NCI-H2081 (cell line): ENCODE data around the gene PLXDC1.

Experiments
- DNase-seq, 2 experiments: peaks; one replicate each; lab custom pipeline; 2025; lab: John Stamatoyannopoulos, UW

Gene PLXDC1

DNA sequence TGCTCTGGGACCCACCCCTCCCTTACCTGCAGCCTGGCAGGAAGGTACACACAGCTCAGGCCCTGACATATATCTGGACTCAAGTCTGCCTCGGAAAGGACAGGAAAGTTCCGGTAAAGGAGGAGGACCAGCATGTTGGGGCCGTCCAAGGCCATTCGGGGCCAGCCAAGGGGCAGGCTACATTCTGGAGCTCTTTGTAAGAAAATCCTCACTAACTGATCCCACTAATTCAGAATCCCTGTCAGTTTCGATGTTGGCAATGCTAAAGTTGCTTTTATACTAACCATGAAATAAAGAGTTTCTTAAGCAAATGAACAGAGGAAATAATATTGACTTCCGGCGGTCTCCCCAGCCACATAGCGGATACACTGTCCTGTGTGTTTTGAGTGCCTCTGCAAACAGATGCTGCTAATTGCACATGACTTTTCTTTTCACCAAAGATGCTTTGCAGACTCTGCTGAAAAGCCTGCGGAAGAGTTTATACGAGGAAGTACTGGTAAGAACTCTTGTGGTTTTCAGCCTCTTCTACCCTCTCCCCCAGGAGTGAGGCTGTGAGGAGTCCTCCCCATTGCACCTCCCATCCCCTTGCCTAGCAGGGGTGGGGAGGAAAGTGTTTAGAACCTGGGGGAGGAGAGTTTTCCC, 54.8 kb downstream of the PLXDC1 start:
- DNase-seq = no peak

DNA sequence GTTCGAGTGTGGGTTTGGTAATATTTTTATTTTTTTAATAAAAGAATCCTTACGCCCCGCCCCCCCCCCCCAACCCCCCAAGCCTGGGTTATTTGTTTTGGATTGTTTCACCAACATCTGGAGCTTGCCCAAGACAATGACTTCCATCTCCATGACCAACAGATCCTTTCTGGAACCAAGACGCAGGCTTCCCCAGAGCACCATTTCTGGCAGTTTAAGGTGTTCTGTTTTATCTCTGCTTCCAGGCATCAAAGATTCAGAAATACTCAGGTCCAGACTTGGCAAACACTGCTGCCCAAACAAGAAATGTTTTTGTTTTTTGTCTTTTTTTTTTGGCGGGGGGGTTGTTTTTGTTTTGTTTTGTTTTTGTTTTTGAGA, 56.1 kb downstream of the PLXDC1 start:
- DNase-seq = no peak

DNA sequence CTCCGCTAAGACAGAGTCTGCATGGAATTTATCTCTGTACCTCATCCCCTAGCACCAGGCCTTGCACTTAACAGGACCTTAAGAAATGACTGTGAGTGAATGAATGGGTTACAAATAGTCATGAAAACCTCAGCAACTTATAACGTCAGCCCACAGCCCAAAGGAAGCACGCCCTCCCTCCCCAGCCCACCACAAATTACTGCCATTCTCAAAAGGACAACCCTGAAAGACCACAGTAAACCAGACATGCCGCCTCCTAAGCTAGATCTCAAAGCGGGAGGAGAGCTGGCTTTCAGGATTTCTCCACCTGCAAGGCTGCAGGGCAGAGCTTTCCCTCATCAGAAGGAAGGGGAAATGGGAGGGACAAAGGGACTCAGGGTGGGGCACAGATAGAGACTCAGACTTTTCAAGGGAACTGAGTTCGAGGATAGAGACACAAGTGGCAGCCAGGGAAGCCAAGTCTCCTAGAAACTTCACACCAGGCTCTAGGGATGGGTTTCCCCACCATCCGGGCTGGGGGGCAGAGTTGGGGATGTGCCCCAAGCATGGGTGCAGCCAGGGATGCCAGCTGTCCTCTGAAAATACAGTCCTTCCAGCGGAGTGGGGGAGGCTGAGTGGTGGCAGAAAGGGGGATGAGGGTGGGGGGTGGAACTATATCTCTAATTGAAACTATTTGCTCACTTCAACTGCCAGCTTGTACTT, 56.7 kb downstream of the PLXDC1 start:
- no peak for DNase-seq

DNA sequence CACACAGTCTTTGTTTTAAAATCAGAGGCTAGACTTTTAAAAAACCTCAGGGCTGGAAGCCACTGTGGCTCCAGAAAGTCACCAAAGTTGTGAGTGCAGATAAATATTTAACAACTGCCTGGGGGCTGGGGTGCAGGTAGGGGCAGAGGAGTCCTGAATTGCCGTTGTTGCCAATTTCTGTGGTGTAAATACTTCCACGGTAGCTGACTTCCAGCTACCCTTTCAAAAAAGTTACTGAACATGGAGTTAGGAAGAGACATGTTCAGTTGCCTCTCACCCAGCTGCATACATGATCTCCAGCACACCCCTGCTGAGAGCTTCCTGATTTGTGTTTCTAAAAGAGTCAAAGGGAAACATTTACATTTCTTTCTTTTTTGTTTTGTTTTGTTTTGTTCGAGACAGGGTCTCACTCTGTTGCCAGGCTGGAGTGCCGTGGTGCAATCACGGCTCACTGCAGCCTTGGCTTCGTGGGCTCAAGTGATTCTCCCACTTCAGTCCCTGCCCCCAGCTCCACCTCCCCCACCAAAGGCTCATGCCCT, 58.7 kb downstream of the PLXDC1 start:
- DNase-seq = no peak

DNA sequence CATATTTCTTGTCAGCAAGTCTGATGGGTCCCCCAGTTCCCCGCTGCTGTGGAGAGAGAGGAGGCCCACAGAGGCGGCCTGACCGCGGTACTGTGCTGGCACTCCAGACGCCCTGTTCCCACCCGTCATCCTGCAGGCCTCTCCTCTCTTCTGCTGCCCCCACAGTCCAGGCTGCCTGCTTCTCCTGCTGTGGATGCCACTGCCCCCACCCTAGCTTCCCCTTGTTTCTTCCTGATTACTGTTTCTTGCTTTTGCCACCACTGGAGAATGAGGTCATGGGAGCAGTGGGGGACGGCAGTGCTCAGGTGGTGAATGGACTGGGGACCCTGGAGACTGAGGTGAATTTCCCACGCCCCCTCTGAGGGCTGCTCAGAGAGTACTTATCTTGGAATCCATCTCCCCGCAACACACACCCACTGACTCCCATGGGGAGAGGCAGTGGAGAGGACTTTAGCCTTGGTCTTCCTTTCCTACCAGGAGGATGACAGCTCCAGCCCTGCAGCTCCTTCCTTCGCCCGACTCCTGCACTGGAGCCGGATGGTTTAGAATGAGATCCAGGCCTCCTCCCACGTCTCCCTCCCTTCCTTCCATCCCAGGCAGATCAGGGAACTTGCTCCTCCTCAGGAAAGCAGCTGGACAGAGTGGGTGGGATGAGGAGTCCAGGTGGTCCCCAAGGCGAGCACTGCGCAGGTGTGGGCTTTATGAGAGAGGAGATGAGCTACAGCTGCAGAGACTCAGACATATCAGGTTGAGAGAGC, 60.4 kb downstream of the PLXDC1 start:
- no peak for DNase-seq

DNA sequence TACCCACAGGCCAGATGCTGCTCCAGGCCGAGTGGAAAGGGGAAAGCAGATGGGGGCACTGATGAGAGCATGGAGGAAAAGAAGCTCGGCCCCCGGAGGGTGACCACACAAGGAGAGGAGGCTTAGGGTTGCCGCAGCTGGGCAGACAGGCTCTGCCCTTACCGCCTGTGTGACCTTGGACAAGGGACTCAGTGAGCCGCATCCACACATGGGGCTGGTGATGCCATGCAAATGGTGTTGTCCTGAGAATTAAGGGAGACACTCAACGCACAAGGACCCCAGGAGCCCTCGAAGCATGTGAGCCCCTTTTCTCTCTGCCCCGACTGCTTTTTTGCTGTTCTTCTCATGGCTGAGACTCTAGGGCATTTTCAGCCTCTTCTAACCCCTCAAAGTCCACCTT, 61.0 kb downstream of the PLXDC1 start:
- no peak for DNase-seq

DNA sequence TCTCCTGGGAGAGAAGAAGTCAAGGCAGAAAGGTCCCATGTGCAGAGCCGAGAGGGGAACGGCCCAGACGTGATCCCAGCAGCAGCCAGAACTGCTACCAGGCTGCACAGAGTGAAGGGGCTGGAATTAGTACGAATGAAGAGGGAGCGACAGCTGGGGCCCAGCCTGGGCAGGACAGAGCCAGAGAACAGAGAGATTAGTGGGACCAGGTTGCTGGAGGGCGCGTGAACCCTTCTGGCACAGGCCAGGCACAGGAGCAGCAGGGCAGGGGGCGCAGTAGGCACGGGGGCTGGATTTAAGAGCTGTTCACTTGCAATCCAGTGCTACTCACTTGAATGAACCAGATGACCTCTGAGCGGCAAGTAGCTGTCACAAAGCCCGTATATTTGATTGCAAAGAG, 66.9 kb downstream of the PLXDC1 start:
- no peak for DNase-seq

DNA sequence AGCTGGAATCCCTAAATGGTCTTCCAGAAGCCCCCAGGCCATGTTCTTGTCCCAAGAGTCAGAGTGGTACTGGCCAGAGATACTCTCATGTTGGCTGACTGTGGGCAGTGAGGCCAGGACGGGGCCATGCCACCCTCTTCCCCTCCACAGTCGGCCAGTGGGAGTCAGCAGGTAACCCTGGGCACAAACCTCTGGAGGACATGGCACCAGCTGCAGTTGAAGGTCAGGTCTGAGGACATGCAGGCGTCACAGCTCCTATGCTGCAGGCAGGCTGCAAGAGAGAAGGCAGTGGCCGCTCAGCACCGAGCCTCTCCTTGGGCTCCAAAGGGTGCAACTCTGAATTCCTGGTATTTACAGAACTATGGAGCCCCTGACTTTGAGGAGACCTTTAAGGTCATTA, 68.2 kb downstream of the PLXDC1 start:
- no peak for DNase-seq

DNA sequence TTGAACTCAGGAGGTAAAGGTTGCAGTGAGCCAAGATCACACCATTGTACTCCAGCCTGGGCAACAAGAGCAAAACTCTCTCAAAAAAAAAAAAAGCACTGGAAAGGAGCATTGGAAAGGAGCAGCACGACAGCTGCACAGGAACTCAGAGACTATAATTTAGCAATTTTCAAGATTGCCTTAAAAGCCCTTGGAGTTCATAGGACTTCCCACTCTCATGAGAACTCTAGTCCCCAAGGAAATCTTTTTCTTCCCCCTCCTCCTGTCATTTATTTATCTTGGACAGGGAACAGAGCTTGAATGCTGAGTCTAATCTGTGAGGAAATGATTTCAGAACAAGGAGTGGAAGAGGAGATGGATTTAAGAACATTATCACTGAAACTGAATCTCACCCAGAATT, 69.0 kb downstream of the PLXDC1 start:
- DNase-seq = no peak

DNA sequence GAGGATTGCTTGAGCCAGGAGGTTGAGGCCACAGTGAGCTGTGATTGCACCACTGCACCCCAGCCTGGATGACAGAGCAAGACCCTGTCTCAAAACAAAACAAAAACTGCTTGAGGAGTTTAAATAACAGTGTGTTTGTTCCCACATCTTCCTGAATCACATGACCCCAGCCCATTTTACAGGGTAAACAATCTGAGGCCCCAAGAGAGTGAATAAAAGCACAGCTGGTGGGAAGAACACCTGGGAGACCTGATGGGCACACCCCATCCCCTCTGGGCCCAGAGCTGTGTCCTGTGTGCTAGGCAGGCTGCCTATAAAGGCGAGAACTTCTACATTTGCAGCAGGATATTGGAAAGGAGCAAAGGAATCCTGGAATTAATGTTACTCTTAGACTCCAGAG, 69.6 kb downstream of the PLXDC1 start:
- DNase-seq = no peak

DNA sequence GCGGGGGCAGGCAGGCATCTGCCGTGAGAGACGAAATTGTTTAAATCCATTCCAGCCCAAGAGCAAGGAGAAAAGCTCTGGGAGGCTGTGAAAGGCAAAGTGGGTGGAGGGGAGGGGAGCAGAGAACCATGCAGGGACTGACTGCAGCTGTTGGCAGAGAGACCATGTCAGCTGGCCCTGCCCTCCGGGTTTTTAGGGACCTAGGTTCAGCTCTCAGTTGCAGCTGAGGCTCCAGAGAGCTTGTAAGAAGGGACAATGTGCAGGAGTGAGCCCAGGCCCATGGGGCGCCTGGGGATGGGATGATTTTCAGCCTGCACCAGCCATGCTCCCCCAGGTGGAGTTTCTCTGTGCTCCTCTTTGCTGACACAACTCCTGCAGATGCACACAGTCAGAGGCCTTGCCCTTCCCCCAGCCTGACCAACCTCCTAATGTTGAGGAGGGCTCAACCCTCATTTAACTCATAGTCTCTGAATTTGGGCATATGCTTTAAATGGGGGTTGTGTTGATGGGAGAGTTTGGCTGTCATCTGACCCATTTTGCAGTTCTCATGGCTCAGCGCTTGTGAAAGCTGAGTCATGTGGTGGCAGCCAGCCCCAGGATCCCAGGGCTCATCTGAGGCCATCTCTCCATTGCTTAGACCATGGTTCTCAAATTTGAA, 70.9 kb downstream of the PLXDC1 start:
- no peak for DNase-seq

DNA sequence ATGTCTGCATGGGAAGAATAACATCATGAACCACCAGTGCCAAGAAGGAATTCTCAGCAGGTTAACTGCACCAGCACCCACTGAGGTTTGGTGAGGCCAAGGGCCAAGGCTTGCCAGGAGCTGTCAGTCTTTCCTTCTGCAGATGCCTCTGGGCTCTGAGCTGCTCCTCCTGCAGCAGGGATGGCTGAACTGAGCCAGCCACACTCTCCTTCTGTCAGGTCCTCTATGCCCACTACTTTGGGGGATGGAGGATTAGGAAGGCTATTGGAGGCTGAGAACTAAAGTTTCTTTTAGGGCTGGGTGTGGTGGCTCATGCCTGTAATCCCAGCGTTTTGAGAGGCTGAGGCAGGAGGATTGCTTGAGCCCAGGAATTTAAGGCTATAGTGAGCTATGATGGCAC, 71.6 kb downstream of the PLXDC1 start:
- no peak for DNase-seq

DNA sequence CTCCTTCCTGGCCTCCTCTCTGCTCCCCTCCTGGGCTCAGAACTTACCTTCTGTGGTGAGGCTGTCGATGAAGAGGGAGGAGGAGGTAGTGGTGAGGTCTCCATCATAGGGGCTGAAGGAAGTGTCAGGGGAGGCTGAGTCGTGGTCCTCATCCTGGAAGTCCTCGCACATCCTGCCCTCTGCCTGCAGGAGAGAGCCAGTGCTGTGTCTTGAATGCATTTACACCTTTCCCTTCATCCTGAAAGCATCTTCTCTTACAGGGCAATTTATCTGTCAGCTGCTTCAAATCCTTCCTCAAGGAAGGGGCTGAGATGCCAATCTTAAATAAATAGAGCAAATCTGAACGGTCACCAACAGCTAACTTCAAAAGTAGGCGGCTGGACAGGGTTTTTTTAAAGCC, 73.6 kb downstream of the PLXDC1 start:
- DNase-seq = no peak

DNA sequence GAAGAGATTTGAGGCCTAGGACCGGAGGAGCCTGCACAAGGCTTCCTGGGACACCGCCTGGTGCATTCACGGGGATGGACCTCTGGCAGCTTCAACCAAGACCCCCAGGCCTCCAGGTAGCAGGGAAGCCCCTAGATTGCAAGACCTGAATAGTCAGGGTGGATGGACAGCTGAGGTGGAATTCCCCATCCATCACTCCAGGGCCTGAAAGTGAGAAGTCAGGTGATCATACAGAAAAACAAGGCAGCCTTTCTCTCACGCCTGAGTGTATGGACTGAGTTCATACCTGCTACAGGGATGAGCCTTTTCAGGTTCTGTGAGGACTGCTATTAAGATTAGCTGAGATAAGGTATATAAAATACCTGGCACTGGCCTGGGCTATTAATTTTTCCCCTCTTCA, 74.2 kb downstream of the PLXDC1 start:
- no peak for DNase-seq

DNA sequence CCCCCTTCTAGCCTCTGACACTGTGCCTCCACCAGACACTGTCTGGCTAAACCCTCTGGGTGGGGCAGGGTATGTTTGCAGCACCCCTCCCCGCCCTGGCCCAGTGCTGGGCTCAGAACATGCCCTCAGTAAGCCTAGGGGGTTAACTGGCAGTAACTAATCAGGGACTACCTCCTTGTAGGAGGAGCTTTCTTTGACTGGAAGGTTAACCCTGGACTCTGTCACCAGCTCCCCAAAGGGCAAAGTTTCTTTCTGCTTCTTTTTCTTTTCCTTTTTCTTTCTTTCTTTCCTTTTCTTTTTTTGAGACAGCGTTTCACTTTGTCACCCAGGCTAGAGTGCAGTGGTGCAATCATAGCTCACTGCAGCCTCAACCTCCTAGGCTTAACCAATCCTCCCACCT, 76.8 kb downstream of the PLXDC1 start:
- no peak for DNase-seq

DNA sequence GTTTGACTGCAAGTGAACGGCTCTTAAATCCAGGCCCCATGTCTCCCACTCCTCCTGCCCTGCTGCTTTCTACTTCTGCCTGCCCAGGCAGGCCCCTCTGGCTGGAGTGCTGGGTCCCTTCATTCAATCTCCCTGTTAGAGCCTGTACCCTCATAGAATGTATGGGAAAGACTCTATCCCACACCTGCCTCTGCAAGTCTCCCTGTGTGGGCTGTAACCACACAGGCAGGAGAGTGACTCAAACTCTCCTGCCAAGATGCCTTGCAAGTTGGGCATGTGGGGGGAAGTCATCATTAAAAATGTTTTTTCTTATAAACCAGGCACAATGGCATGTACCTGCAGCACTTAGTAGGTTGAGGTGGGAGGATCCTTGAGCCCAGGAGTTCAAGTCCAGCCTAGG, 77.5 kb downstream of the PLXDC1 start:
- no peak for DNase-seq

DNA sequence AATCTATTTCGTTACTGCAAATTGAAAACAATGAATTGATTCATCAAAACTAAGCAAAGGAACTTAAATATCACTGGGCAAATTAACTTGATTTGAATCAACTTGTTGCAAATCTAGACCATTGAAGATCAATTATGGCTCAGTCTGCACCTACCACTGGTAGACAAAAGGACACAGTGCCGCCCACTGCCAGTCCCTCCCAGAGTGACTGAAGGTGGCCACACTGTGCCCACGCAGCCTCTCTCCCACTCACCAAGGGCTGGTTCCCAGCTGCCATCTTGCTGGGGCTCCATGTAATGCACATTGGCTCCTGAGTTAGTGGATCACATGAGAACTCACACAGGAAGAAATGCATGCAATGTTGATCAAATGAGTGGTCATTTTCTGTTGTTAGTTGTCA, 78.1 kb downstream of the PLXDC1 start:
- DNase-seq = no peak

DNA sequence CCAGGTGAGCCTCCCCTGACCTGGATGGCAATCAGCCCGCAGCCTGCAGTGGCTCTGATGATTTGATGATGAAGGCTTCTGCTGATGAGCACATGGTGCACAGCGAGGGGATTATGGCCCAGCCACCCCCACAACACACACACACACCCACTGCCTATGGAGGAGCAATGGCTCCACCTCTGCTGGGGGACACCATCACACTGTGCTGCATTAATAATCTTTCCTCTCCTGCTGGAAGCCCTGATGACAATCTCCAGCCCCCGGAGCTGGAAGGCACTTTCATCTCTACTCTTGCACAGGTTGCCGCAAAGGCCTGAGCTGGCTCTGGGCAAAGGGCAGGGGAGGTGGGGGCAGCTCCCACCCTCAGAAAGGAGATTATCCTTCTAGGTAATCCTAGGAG, 79.9 kb downstream of the PLXDC1 start:
- DNase-seq = no peak

DNA sequence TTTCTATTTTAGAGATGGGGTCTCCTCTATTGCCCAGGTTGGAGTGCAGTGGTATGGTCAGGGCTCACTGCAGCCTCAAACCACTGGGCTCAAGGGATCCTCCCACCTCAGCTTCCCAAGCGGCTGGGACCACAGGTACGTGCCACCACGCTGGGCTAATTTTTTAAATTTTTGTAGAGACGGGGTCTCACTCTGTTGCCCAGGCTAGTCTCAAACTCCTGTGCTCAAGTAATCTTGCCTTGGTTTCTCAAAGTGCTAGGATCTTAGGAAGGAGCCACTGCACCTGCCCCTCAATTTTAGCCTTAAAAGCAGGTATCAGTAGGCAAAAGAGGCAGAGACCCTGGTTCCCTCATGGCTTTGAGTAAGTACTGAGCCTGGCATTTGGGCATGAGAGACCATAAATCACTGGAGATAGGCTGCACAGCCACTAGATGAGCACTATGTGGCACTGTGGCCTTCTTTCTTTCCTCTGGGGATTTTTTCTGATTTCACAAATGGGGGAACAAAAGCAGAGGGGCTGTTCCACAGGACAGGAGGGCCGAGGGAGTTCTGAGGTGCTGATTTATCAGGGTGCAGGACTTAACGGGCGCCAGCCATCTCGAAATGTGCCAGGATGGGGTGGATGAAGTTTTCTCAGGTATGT, 82.2 kb downstream of the PLXDC1 start:
- peak; percentile 18 to 20 for DNase-seq

DNA sequence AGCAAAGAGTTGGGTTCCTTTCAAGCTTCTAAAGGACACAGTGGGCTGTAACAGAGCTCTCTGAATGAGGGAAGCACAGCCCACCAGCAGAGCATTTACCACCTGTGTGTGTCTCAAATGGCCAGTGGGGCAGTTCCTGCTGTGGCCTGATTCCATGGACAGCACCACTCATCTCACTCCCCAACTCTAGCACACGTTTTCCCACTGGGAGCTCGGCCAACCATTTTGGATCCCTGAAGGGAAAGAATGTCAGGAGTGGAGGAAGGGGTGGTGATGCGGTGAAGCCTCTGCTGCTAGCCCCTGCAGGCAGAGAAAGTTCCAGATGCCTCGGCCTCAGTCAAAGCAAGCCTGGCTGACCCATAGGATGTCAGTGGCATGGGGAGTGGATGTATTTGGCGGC, 86.6 kb downstream of the PLXDC1 start:
- DNase-seq = no peak

DNA sequence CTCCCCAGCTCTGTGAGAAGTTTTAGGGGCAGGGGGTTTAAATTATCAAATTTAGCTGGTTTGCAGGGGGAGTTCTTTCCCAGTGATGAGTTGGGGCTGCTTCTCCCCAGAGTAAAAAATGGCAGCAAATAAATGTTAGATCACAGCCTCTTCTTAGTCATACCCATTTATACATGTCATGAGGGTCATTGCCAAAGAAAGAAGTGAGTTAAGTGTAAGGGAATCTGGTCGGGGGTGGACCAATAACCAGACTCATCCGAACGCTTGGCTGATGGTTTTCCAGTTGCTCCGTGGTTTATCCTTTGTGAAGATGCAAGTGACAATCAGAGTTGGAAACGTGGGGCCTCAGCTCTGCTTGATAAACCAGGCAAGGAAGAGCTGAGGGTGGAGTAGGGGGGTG, 87.1 kb downstream of the PLXDC1 start:
- DNase-seq = no peak

DNA sequence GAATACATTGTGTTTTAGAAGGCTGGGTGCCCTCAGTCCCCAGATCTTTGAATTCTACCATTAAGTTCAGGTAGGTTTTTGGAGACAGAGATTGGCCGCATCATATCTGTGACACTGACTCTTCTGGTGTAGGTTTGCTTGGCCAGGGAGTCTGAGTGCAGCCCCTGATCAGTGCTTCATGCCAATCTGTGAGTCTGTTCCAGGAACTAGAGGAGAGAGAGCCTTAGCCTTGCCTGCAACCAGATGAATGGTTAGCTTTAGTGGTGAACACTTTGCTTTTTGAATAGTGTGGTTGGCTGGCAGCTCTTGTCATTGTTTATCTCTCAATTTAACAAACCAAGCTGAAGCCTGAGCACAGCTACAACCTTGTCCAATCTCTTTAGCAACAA, 87.8 kb downstream of the PLXDC1 start:
- no peak for DNase-seq
